AG04449 (cell line): ENCODE results near the gene DMRT1.

ENCODE experiments used
- CTCF ChIA-PET: fragments of 350-600 bp; formaldehyde crosslinking; extraction: SDS; loops from one replicate; lab custom pipeline; 2021; ENCODE audit warnings: antibody characterized with exemption; lab: Yijun Ruan, JAX
- POLR2A ChIA-PET: fragments of 400-600, 350-600 bp; formaldehyde crosslinking; extraction: SDS; loops from one replicate; lab custom pipeline; 2020; ENCODE audit warnings: antibody characterized with exemption, inconsistent platforms; lab: Yijun Ruan, JAX
- DNase-seq: peaks from one replicate; pipeline ENCODE4 v3.0.0-alpha.2; 2010; ENCODE audit warnings: low read depth, low spot score
- H3K4me3 ChIP-seq: 2 replicates; pipeline ENCODE4 v1.5.1; 2011; ENCODE audit warnings: low read depth, mild to moderate bottlenecking, control low read depth, low read length
- CTCF ChIP-seq: IDR thresholded peaks from one replicate; pipeline ENCODE4 v1.5.1; 2011; ENCODE audit warnings: mild to moderate bottlenecking, moderate library complexity, low read length, control low read depth, inconsistent platforms; ENCODE audit not compliant: insufficient read depth; ENCODE audit errors: missing control alignments

Gene DMRT1

DNA sequence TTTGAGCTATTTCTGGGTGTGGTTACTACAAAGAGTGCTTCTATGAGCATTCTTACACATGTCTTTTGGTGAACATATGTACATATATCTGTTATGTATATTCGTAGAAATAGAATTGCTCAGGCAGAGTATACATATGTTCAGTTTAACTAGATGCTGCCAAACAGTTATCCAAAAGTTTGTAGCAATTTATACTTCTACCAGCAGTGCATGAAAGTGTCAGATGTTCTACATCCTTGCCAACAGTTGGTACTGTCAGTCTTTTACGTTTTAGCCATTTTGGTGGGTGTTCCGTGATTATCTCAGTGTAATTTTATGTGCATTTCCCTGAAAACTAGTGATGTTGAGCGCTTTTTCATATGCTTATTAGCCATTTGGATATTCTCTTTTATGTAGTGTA lies 172.7 kb downstream of the DMRT1 start:
- no peak for TF ChIP-seq CTCF
- ChIA-PET POLR2A (no interaction called here), CTCF (no interaction called here)
- no peak for DNase-seq
- no peak overlapping the region for H3K4me3 ChIP-seq

DNA sequence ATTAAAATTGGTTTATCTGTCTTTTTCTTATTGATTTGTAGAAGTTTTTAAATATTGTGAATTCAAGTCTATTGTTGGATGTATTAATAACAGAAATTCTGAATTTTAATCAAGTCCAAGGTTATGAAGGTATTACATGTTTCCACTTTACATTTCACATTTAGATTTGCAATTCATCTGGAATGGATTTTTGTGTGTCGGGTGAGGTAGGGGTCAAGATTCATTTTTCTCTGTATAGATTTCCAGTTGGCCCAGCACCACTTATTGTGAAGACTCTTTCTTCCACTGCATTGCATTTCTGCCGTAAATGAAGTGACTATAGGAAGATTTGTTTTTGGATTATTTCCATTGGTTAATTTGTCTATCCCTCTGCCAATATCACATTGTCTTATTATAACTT lies 173.1 kb downstream of the DMRT1 start:
- CTCF ChIA-PET = no interaction called here
- POLR2A ChIA-PET = no interaction called here
- no peak for TF ChIP-seq CTCF
- no peak overlapping the region for H3K4me3 ChIP-seq
- no peak for DNase-seq

- POLR2A ChIA-PET = no interaction called here
- CTCF ChIA-PET = interaction anchor here (0.9 to 2.1 kb wide), 3 partner anchors 9 to 21 kb away, joined by 3 to 9 read pairs (median 3); no protein-coding TSS in a partner anchor
- no peak overlapping the region for H3K4me3 ChIP-seq
- DNase-seq = no peak
- peak; percentile 19 for TF ChIP-seq CTCF
Observed at GRCh38 chr9:1018121-1018520, 176.6 kb downstream of the DMRT1 start.
